ENCODE data around the gene UBE2R2.
"Not testable (repeated sequence)": the region's sequence is repeated elsewhere in the genome, so short reads cannot be mapped to it uniquely, and the experiment has no call there.

The UBE2R2 gene

GRCh38 chr9:33799928-33800704 lies 16.8 kb upstream of the UBE2R2 start:
- no peak for DNase-seq

- no peak for DNase-seq
These were observed 16.1 kb upstream of the UBE2R2 start for GRCh38 chr9:33800886-33801285.

- DNase-seq: not testable (repeated sequence)
These were observed 14.9 kb upstream of the UBE2R2 start for GRCh38 chr9:33801943-33802500.

GRCh38 chr9:33804196-33804595 lies 12.8 kb upstream of the UBE2R2 start:
- DNase-seq: not testable (repeated sequence)

GRCh38 chr9:33807156-33807555 lies 9.8 kb upstream of the UBE2R2 start:
- DNase-seq: not testable (repeated sequence)

GRCh38 chr9:33808979-33809322 lies 8.0 kb upstream of the UBE2R2 start:
- not testable (repeated sequence) for DNase-seq

- no peak for DNase-seq
These were observed 7.5 kb upstream of the UBE2R2 start for GRCh38 chr9:33809506-33809905.

GRCh38 chr9:33813712-33814641 lies 3.0 kb upstream of the UBE2R2 start:
- peak; percentile 68 to 85 (median 78) for DNase-seq

- no peak for DNase-seq
These were observed 1.2 kb upstream of the UBE2R2 start for GRCh38 chr9:33815781-33816180.

GRCh38 chr9:33817327-33818166 lies 587 bp downstream of the UBE2R2 start:
- DNase-seq: peak; percentile 69 to 79 (median 76)

GRCh38 chr9:33818167-33818846 lies 1.3 kb downstream of the UBE2R2 start:
- peak in 2 of 3 donors; percentile 11 to 63 for DNase-seq

- peak; percentile 8 to 58 (median 44) for DNase-seq
These were observed 2.0 kb downstream of the UBE2R2 start for GRCh38 chr9:33818847-33819500.

GRCh38 chr9:33820231-33820745 lies 3.3 kb downstream of the UBE2R2 start:
- DNase-seq: no peak

GRCh38 chr9:33823801-33824200 lies 6.8 kb downstream of the UBE2R2 start:
- DNase-seq: no peak

- DNase-seq: not testable (repeated sequence)
These were observed 10.3 kb downstream of the UBE2R2 start for GRCh38 chr9:33827285-33827684.

- DNase-seq: peak; percentile 18 to 64 (median 48)
These were observed 12.8 kb downstream of the UBE2R2 start for GRCh38 chr9:33829641-33830230.

GRCh38 chr9:33835625-33836260 lies 18.8 kb downstream of the UBE2R2 start:
- DNase-seq: no peak

- DNase-seq: peak; percentile 74 to 96 (median 95)
These were observed 19.3 kb downstream of the UBE2R2 start for GRCh38 chr9:33836261-33836660.

GRCh38 chr9:33837138-33837537 lies 20.2 kb downstream of the UBE2R2 start:
- no peak for DNase-seq

- peak in 1 of 3 donors; percentile 27 for DNase-seq
These were observed 23.4 kb downstream of the UBE2R2 start for GRCh38 chr9:33840381-33840780.
